Fibroblast of lung (primary cell): ENCODE results near the gene KLHL25.

Experiments used
- CTCF ChIP-seq, 2 donors: IDR thresholded peaks in 1 of 2; conservative IDR thresholded peaks in 1 of 2; 1 replicate in 1 of 2; 2 replicates in 1 of 2; pipeline ENCODE4 v1.5.1; 2011 to 2012; ENCODE audit warnings: low read length in 2 of 2, control low read depth in 1 of 2, inconsistent platforms in 1 of 2, low read depth in 1 of 2, mild to moderate bottlenecking in 1 of 2
- EZH2 ChIP-seq: IDR thresholded peaks from 2 replicates; pipeline ENCODE4 v1.5.1; 2012; ENCODE audit warnings: low read length, control low read depth, mild to moderate bottlenecking; ENCODE audit errors: missing control alignments

- TF ChIP-seq CTCF (conservative IDR thresholded peaks at IDR 0.05 in 1 of 2, IDR thresholded peaks at IDR 0.05 in 1 of 2; ENCODE audit: low read depth in 1 of 2, low read length in 2 of 2) (no peak), EZH2 (no peak)
These were observed 51.2 kb downstream of the KLHL25 start for GRCh38 chr15:85743392-85744055.
